Cortex of kidney (tissue), 1 donor: ENCODE results near the gene KRTAP4-3.
"Not testable (repeated sequence)": the region's sequence is repeated elsewhere in the genome, so short reads cannot be mapped to it uniquely, and the experiment has no call there.

Source experiments
- DNase-seq: peaks from one replicate; lab custom pipeline; 2025; lab: John Stamatoyannopoulos, UW

The KRTAP4-3 gene

GRCh38 chr17:41117846-41118386 lies 50.1 kb downstream of the KRTAP4-3 start, which contains the start of gene KRTAP4-11:
Gene KRTAP4-11, minus strand, starts transcription at chr17:41118373. Its CDS starts 58 bp downstream, at chr17:41118315.
- DNase-seq: not testable (repeated sequence)
